Endothelial cell of umbilical vein (primary cell): ENCODE data around the gene SCN7A. TPM values are rescaled to one million over a fixed set of nuclear protein-coding genes. Genes with fewer than 3 reads are reported as not detected.

Source experiments
- BruUV-seq: library from RNA; stranded (reverse); fragments of 400-500 nt; replicated peaks from 2 replicates; lab custom pipeline; 2021; lab: Mats Ljungman, UMichigan
- CTCF ChIA-PET: fragments of 300-600, 350-600 bp; sonication (Branson Sonifier 250); formaldehyde crosslinking; loops from one replicate; lab custom pipeline; 2021; ENCODE audit warnings: antibody characterized with exemption, inconsistent platforms; lab: Charles Lee
- POLR2A ChIA-PET: fragments of 300-600, 350-600 bp; sonication (Branson Sonifier 250); formaldehyde crosslinking; loops from one replicate; lab custom pipeline; 2021; ENCODE audit warnings: antibody characterized with exemption, inconsistent platforms; lab: Charles Lee
- DNase-seq: peaks from one replicate; pipeline ENCODE4 v3.0.0-alpha.2; 2011; ENCODE audit warnings: low read depth, low spot score
- FAIRE-seq: peaks from 2 replicates; lab custom pipeline; 2011; peaks lifted over from hg19 to GRCh38; lab: Jason Lieb, UNC
- H2AFZ ChIP-seq: 2 replicates; pipeline ENCODE4 v1.6.0; 2012; ENCODE audit warnings: low read depth, low read length, control low read depth, inconsistent platforms
- H3K27ac ChIP-seq: 2 replicates; pipeline ENCODE4 v1.5.1; 2011; ENCODE audit warnings: low read depth, mild to moderate bottlenecking, control low read depth, low read length, moderate library complexity; ENCODE audit not compliant: insufficient read depth
- H3K27me3 ChIP-seq, 2 experiments: 2 replicates each; pipeline versions ENCODE4 v1.6.0 to v1.6.1; 2011; ENCODE audit warnings: low read length in 2 of 2, mixed read lengths in 1 of 2; ENCODE audit not compliant: control insufficient read depth in 2 of 2, insufficient read depth in 2 of 2
- H3K36me3 ChIP-seq, 2 experiments: 2 replicates in 1 of 2; 3 replicates in 1 of 2; pipeline ENCODE4 v1.5.1; 2011; ENCODE audit warnings: low read length in 2 of 2, mild to moderate bottlenecking in 1 of 2, moderate library complexity in 1 of 2; ENCODE audit not compliant: control insufficient read depth in 2 of 2, insufficient read depth in 2 of 2; ENCODE audit errors: extremely low read depth in 1 of 2
- H3K4me1 ChIP-seq: 3 replicates; pipeline ENCODE4 v1.5.1; 2011; ENCODE audit warnings: mild to moderate bottlenecking, low read length; ENCODE audit not compliant: control insufficient read depth, insufficient read depth; ENCODE audit errors: extremely low read depth
- H3K4me2 ChIP-seq: 2 replicates; pipeline ENCODE4 v1.6.1; 2011; ENCODE audit warnings: low read length, control low read depth, mixed read lengths; ENCODE audit not compliant: insufficient read depth
- H3K4me3 ChIP-seq, 3 experiments: fragments of 200-600 bp in 1 of 3; sonication (generic), shearing (Covaris generic) in 1 of 3; replicated peaks in 1 of 3; 2 replicates each; pipeline ENCODE4 v1.5.1; 2011 to 2016; ENCODE audit warnings: control low read depth in 3 of 3, low read length in 3 of 3, mild to moderate bottlenecking in 2 of 3, inconsistent platforms in 1 of 3, low read depth in 1 of 3, moderate library complexity in 1 of 3; ENCODE audit not compliant: insufficient read depth in 1 of 3
- H3K79me2 ChIP-seq: 2 replicates; pipeline ENCODE4 v1.6.0; 2012; ENCODE audit warnings: low read length, inconsistent platforms; ENCODE audit not compliant: control insufficient read depth, insufficient read depth
- H3K9ac ChIP-seq: replicated peaks from 2 replicates; pipeline ENCODE3; 2011; ENCODE audit warnings: low read length, control low read depth; ENCODE audit not compliant: insufficient read depth; ENCODE audit errors: extremely low read depth
- H3K9me1 ChIP-seq: replicated peaks from 3 replicates; pipeline ENCODE4 v1.6.0; 2011; ENCODE audit warnings: mild to moderate bottlenecking, low read length; ENCODE audit not compliant: control insufficient read depth, insufficient read depth; ENCODE audit errors: extremely low read depth
- H3K9me3 ChIP-seq: replicated peaks from 2 replicates; pipeline ENCODE4 v1.5.1; 2012; ENCODE audit warnings: low read length, inconsistent platforms; ENCODE audit not compliant: control insufficient read depth, insufficient read depth
- H4K20me1 ChIP-seq: replicated peaks from 2 replicates; pipeline ENCODE3; 2011; ENCODE audit warnings: mild to moderate bottlenecking, low read length; ENCODE audit not compliant: control insufficient read depth, insufficient read depth; ENCODE audit errors: extremely low read depth
- CTCF ChIP-seq, 2 donors: IDR thresholded peaks; 1 replicate in 1 of 2; 2 replicates in 1 of 2; pipeline ENCODE4 v1.5.1; 2011; ENCODE audit warnings: low read length in 2 of 2, mild to moderate bottlenecking in 2 of 2, moderate library complexity in 2 of 2, control low read depth in 1 of 2, inconsistent platforms in 1 of 2, low read depth in 1 of 2; ENCODE audit not compliant: insufficient read depth in 1 of 2; ENCODE audit errors: extremely low read depth in 1 of 2
- EZH2 ChIP-seq: IDR thresholded peaks from 2 replicates; pipeline ENCODE4 v1.6.1; 2012; ENCODE audit warnings: borderline replicate concordance, low read depth, mild to moderate bottlenecking, moderate library complexity, low read length, inconsistent platforms; ENCODE audit not compliant: severe bottlenecking
- FOS ChIP-seq: IDR thresholded peaks from 2 replicates; pipeline ENCODE4 v1.6.1; 2011; ENCODE audit warnings: mild to moderate bottlenecking, low read length, moderate library complexity, borderline replicate concordance; ENCODE audit not compliant: insufficient read depth
- GATA2 ChIP-seq: IDR thresholded peaks from 2 replicates; pipeline ENCODE4 v1.7.0; 2011; ENCODE audit warnings: low read depth, mild to moderate bottlenecking, moderate library complexity, mixed read lengths, low read length; ENCODE audit not compliant: insufficient read length, insufficient read depth
- JUN ChIP-seq: IDR thresholded peaks from 2 replicates; pipeline ENCODE4 v1.6.1; 2011; ENCODE audit warnings: borderline replicate concordance, low read depth; ENCODE audit not compliant: insufficient read length, insufficient read depth
- MAX ChIP-seq: IDR thresholded peaks from 2 replicates; pipeline ENCODE4 v1.6.1; 2011; ENCODE audit not compliant: insufficient read depth, insufficient read length
- MYC ChIP-seq: IDR thresholded peaks from one replicate; pipeline ENCODE4 v1.6.1; 2011; ENCODE audit warnings: mild to moderate bottlenecking, low read depth, low read length
- POLR2A ChIP-seq: IDR thresholded peaks from 2 replicates; pipeline ENCODE4 v1.6.1; 2012; ENCODE audit warnings: low read depth, mild to moderate bottlenecking, control low read depth, low read length
- POLR2AphosphoS5 ChIP-seq: IDR thresholded peaks from 2 replicates; pipeline ENCODE4 v1.6.1; 2012; ENCODE audit warnings: low read depth, mild to moderate bottlenecking, control low read depth, low read length, moderate library complexity; ENCODE audit not compliant: insufficient read depth
- dilution Hi-C: fragments of 300-500 bp; cut with MboI; formaldehyde crosslinking; loops from one replicate; pipeline ENCODE4 v1.15.0; 2019; ENCODE audit warnings: low sequenced_read_pairs; ENCODE audit not compliant: extremely low pct_ligation_motif_present
- intact Hi-C: fragments of 100-400 bp; cut with micrococcal nuclease; formaldehyde crosslinking; loops from one replicate; pipeline ENCODE4 v1.10.0; 2022
- polyA plus RNA-seq, 4 experiments: library from polyadenylated mRNA; depleted of rRNA in 3 of 4; stranded (reverse) in 3 of 4; unstranded in 1 of 4; fragments of >200 nt; gene quantifications; 2 replicates each; pipeline versions ENCODE4 v1.2.1 to v1.2.3, GENCODE V29; 2011 to 2012; ENCODE audit warnings: missing spikeins in 1 of 4
- total RNA-seq: library from RNA; stranded (reverse); gene quantifications from 2 replicates; pipeline ENCODE4 v1.2.3, GENCODE V29; 2021

Gene SCN7A
- total and polyA plus RNA-seq, 2 donors (not counting 3 experiments of a cell fraction or from before 2014, with no cell fraction given): not detected

- BruUV-seq: no TSS peak
- TF ChIP-seq POLR2A: no peak
- TF ChIP-seq GATA2: peak; percentile 15
- TF ChIP-seq MYC: no peak
- Histone ChIP-seq H3K4me3 (no peak overlapping the region), H3K4me1 (no peaks in the 10 kb centered on the region), H3K9me1 (no peaks in the 10 kb centered on the region), H3K79me2 (no peaks in the 10 kb centered on the region), H3K27ac (no peak overlapping the region), H3K9me3 (no peaks in the 10 kb centered on the region), H3K36me3 (no peaks in the 10 kb centered on the region), H2AFZ (no peak overlapping the region), H4K20me1 (no peaks in the 10 kb centered on the region), H3K27me3 (no peaks in the 10 kb centered on the region), H3K4me2 (no peak overlapping the region), H3K9ac (no peak overlapping the region)
- CTCF ChIA-PET: interaction anchor here (1.1 to 2.0 kb wide), 3 partner anchors 13 to 251 kb away, joined by 3 to 8 read pairs (median 5); no protein-coding TSS in a partner anchor
- dilution Hi-C loops: no loop called here
- FAIRE-seq (no peak), DNase-seq (no peak)
- intact Hi-C loops: no loop called here
- POLR2A ChIA-PET: no interaction called here
Observed at GRCh38 chr2:166432331-166432730, 61.7 kb downstream of the SCN7A start.

GRCh38 chr2:166424841-166425240 is 69.2 kb downstream of the SCN7A start:
- no peaks in the 10 kb centered on the region for H4K20me1 ChIP-seq
- FAIRE-seq (no peak), DNase-seq (no peak)
- ChIA-PET CTCF (interaction anchor here (1.2 kb wide), 1 partner anchor 186 kb away, joined by 3 read pairs; no protein-coding TSS in a partner anchor), POLR2A (no interaction called here)
- dilution Hi-C loops (no loop called here), intact Hi-C loops (no loop called here)
- no peak overlapping the region for H3K27ac ChIP-seq
- BruUV-seq: no TSS peak
- no peak for TF ChIP-seq POLR2A
- TF ChIP-seq EZH2: no peak
- no peak for TF ChIP-seq JUN
- TF ChIP-seq GATA2: no peak
- no peak for TF ChIP-seq FOS
- no peak for TF ChIP-seq MAX
- no peak for TF ChIP-seq POLR2AphosphoS5
- no peak for TF ChIP-seq MYC
- TF ChIP-seq CTCF (IDR thresholded peaks at IDR 0.05; ENCODE audit: extremely low read depth in 1 of 2, insufficient read depth in 1 of 2, low read depth in 1 of 2, low read length in 2 of 2): no peak
- H3K4me2 ChIP-seq: no peak overlapping the region
- H3K79me2 ChIP-seq: no peaks in the 10 kb centered on the region
- H3K36me3 ChIP-seq: no peaks in the 10 kb centered on the region
- no peak overlapping the region for H2AFZ ChIP-seq
- no peaks in the 10 kb centered on the region for H3K9me1 ChIP-seq
- H3K9ac ChIP-seq: no peak overlapping the region
- H3K27me3 ChIP-seq: no peaks in the 10 kb centered on the region
- H3K9me3 ChIP-seq: no peaks in the 10 kb centered on the region
- peaks cover 5% of the 10 kb centered on the region for H3K4me1 ChIP-seq
- no peak overlapping the region for H3K4me3 ChIP-seq
